Tibial artery (tissue), 4 donors: Measurements from ENCODE around the gene BABAM1.

Source experiments
- DNase-seq, 2 donors: peaks; one replicate each; pipeline ENCODE4 v3.0.0-alpha.2; 2019
- H3K27ac ChIP-seq, 2 donors: fragments of 200-600 bp; sonication (generic) in 1 of 2; 1 replicate in 1 of 2; 2 replicates in 1 of 2; pipeline ENCODE4 v1.5.1; 2018 to 2019; ENCODE audit warnings: mild to moderate bottlenecking in 1 of 2
- H3K27me3 ChIP-seq, 2 donors: fragments of 200-600 bp; sonication (generic) in 1 of 2; one replicate each; pipeline versions ENCODE4 v1.5.1 to v1.6.0; 2016 to 2019
- H3K36me3 ChIP-seq, 3 donors: fragments of 200-600 bp; sonication (generic) in 2 of 3; one replicate each; pipeline ENCODE4 v1.5.1; 2016 to 2019; ENCODE audit warnings: mild to moderate bottlenecking in 2 of 3
- H3K4me1 ChIP-seq, 4 donors: fragments of 200-600 bp; sonication (generic) in 2 of 4; 1 replicate in 3 of 4; 2 replicates in 1 of 4; pipeline ENCODE4 v1.5.1; 2016 to 2019
- H3K4me3 ChIP-seq, 2 donors: fragments of 200-600 bp; sonication (generic) in 1 of 2; 1 replicate in 1 of 2; 2 replicates in 1 of 2; pipeline ENCODE4 v1.5.1; 2018 to 2019; ENCODE audit warnings: mild to moderate bottlenecking in 2 of 2
- H3K9me3 ChIP-seq, 3 donors: fragments of 200-600 bp; sonication (generic) in 1 of 3; one replicate each; pipeline ENCODE4 v1.5.1; 2016 to 2019
- intact Hi-C: fragments of 100-400 bp; cut with DNase I; formaldehyde crosslinking; loops from one replicate; pipeline ENCODE4 v1.15.0; 2023; ENCODE audit warnings: low total_unique reads
- TF ChIP-seq, protein P1 (sequence below), 2 experiments: fragments of 200-600 bp in 1 of 2; fragments of 450-650 bp in 1 of 2; IDR thresholded peaks; one replicate each; pipeline ENCODE4 v1.5.1; 2017 to 2019; ENCODE audit warnings: antibody characterized with exemption in 2 of 2, mild to moderate bottlenecking in 1 of 2, moderate library complexity in 1 of 2

Gene BABAM1

GRCh38 chr19:17244618-17245534 lies 22.4 kb upstream of the BABAM1 start:
- H3K27ac ChIP-seq: peak overlapping the region; percentile 71 to 88
- TF ChIP-seq, protein P1, sequence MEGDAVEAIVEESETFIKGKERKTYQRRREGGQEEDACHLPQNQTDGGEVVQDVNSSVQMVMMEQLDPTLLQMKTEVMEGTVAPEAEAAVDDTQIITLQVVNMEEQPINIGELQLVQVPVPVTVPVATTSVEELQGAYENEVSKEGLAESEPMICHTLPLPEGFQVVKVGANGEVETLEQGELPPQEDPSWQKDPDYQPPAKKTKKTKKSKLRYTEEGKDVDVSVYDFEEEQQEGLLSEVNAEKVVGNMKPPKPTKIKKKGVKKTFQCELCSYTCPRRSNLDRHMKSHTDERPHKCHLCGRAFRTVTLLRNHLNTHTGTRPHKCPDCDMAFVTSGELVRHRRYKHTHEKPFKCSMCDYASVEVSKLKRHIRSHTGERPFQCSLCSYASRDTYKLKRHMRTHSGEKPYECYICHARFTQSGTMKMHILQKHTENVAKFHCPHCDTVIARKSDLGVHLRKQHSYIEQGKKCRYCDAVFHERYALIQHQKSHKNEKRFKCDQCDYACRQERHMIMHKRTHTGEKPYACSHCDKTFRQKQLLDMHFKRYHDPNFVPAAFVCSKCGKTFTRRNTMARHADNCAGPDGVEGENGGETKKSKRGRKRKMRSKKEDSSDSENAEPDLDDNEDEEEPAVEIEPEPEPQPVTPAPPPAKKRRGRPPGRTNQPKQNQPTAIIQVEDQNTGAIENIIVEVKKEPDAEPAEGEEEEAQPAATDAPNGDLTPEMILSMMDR (IDR thresholded peaks at IDR 0.05): no peak
- peaks cover 0 to 13% (median 0%) of the 10 kb centered on the region in 3 donors for H3K36me3 ChIP-seq
- H3K4me1 ChIP-seq: peaks cover 0 to 49% (median 37%) of the 10 kb centered on the region in 4 donors
- H3K4me3 ChIP-seq: peak overlapping the region; percentile 86 to 89
- H3K9me3 ChIP-seq: no peaks in the 10 kb centered on the region
- intact Hi-C loops: no loop called here
- DNase-seq: no peak
- no peaks in the 10 kb centered on the region for H3K27me3 ChIP-seq

- intact Hi-C loops: no loop called here
- H3K36me3 ChIP-seq: peaks cover 0 to 6% (median 0%) of the 10 kb centered on the region in 3 donors
- no peaks in the 10 kb centered on the region for H3K27me3 ChIP-seq
- DNase-seq: no peak
- peak within 1 kb of the TSS; percentile 86 to 89 for H3K4me3 ChIP-seq
- TF ChIP-seq, protein P1 (IDR thresholded peaks at IDR 0.05): no peak
- H3K27ac ChIP-seq: peak within 1 kb of the TSS; percentile 71 to 88
- H3K9me3 ChIP-seq: no peaks in the 10 kb centered on the region
- peaks cover 0 to 49% (median 36%) of the 10 kb centered on the region in 4 donors for H3K4me1 ChIP-seq
These were observed 21.7 kb upstream of the BABAM1 start, which contains the start of gene NR2F6 for GRCh38 chr19:17245535-17245984. TSS of gene NR2F6 (minus strand) at chr19:17245919. CDS start at chr19:17245220, 699 bp downstream.

GRCh38 chr19:17246681-17247425 lies 20.4 kb upstream of the BABAM1 start:
- H3K4me1 ChIP-seq: peaks cover 0 to 42% (median 26%) of the 10 kb centered on the region in 4 donors
- H3K9me3 ChIP-seq: no peaks in the 10 kb centered on the region
- intact Hi-C loops: no loop called here
- H3K27ac ChIP-seq: peak overlapping the region; percentile 71 to 77
- TF ChIP-seq, protein P1 (IDR thresholded peaks at IDR 0.05): no peak
- H3K36me3 ChIP-seq: no peaks in the 10 kb centered on the region
- DNase-seq: no peak
- H3K27me3 ChIP-seq: no peaks in the 10 kb centered on the region
- H3K4me3 ChIP-seq: peak overlapping the region; percentile 86 to 89

GRCh38 chr19:17248011-17248776 lies 19.0 kb upstream of the BABAM1 start:
- Histone ChIP-seq H3K9me3 (no peaks in the 10 kb centered on the region), H3K27ac (peak overlapping the region in 1 of 2 donors; percentile 24), H3K36me3 (no peaks in the 10 kb centered on the region), H3K4me1 (peaks cover 0 to 28% (median 13%) of the 10 kb centered on the region in 4 donors), H3K27me3 (no peaks in the 10 kb centered on the region), H3K4me3 (no peak overlapping the region)
- intact Hi-C loops: no loop called here
- TF ChIP-seq, protein P1 (IDR thresholded peaks at IDR 0.05): no peak
- DNase-seq: no peak
